KMS-11 (cell line): ENCODE results near the gene SOX5.

Source experiments
- H2AFZ ChIP-seq: fragments of 200-600 bp; sonication (generic); 2 replicates; pipeline ENCODE4 v1.6.1; 2016; ENCODE audit warnings: antibody characterized with exemption, mixed run types, low read depth
- H3K27ac ChIP-seq: fragments of 200-600 bp; sonication (generic); 2 replicates; pipeline ENCODE4 v1.6.1; 2016; ENCODE audit warnings: mild to moderate bottlenecking, mixed run types
- H3K27me3 ChIP-seq: fragments of 200-600 bp; sonication (generic); 2 replicates; pipeline ENCODE4 v1.6.1; 2017; ENCODE audit warnings: mild to moderate bottlenecking, low read depth, mixed run types, moderate library complexity; ENCODE audit not compliant: insufficient read depth
- H3K36me3 ChIP-seq: fragments of 200-600 bp; sonication (generic); 2 replicates; pipeline ENCODE4 v1.6.1; 2017; ENCODE audit warnings: mild to moderate bottlenecking, mixed run types; ENCODE audit not compliant: insufficient read depth
- H3K4me1 ChIP-seq: fragments of 200-600 bp; sonication (generic); 2 replicates; pipeline ENCODE4 v1.6.1; 2016; ENCODE audit warnings: mild to moderate bottlenecking, low read depth, mixed run types; ENCODE audit not compliant: poor library complexity, severe bottlenecking
- H3K4me2 ChIP-seq: fragments of 200-600 bp; sonication (generic); 2 replicates; pipeline ENCODE4 v1.7.0; 2016; ENCODE audit warnings: mild to moderate bottlenecking, mixed run types
- H3K4me3 ChIP-seq: fragments of 200-600 bp; sonication (generic); IDR thresholded peaks from 2 replicates; pipeline ENCODE4 v1.6.1; 2017; ENCODE audit warnings: low read depth, low read length, mixed read lengths; ENCODE audit not compliant: insufficient read depth
- H3K79me2 ChIP-seq: fragments of 200-600 bp; sonication (generic); 2 replicates; pipeline ENCODE4 v1.6.1; 2016; ENCODE audit warnings: low read depth, mixed run types; ENCODE audit not compliant: insufficient read depth
- H3K9ac ChIP-seq: fragments of 200-600 bp; sonication (generic); 2 replicates; pipeline ENCODE4 v1.6.1; 2016; ENCODE audit warnings: mild to moderate bottlenecking, mixed run types
- H4K20me1 ChIP-seq: fragments of 200-600 bp; sonication (generic); 2 replicates; pipeline ENCODE4 v1.6.1; 2016; ENCODE audit warnings: mild to moderate bottlenecking, mixed run types; ENCODE audit not compliant: insufficient read depth
- TF ChIP-seq, protein P1 (sequence below): fragments of 200-600 bp; sonication (generic); conservative IDR thresholded peaks from 2 replicates; pipeline ENCODE4 v1.6.1; 2017; ENCODE audit warnings: low read depth, mild to moderate bottlenecking, antibody characterized with exemption, low read length, moderate library complexity, mixed read lengths

The SOX5 gene

GRCh38 chr12:23813206-23813605, 136.3 kb downstream of the SOX5 start:
- Histone ChIP-seq H3K4me1 (no peaks in the 10 kb centered on the region), H4K20me1 (no peaks in the 10 kb centered on the region), H3K27ac (no peak overlapping the region), H3K36me3 (no peaks in the 10 kb centered on the region), H2AFZ (no peak overlapping the region), H3K79me2 (no peaks in the 10 kb centered on the region), H3K4me3 (no peak overlapping the region), H3K27me3 (no peaks in the 10 kb centered on the region), H3K4me2 (no peak overlapping the region), H3K9ac (no peak overlapping the region)
- TF ChIP-seq, protein P1, sequence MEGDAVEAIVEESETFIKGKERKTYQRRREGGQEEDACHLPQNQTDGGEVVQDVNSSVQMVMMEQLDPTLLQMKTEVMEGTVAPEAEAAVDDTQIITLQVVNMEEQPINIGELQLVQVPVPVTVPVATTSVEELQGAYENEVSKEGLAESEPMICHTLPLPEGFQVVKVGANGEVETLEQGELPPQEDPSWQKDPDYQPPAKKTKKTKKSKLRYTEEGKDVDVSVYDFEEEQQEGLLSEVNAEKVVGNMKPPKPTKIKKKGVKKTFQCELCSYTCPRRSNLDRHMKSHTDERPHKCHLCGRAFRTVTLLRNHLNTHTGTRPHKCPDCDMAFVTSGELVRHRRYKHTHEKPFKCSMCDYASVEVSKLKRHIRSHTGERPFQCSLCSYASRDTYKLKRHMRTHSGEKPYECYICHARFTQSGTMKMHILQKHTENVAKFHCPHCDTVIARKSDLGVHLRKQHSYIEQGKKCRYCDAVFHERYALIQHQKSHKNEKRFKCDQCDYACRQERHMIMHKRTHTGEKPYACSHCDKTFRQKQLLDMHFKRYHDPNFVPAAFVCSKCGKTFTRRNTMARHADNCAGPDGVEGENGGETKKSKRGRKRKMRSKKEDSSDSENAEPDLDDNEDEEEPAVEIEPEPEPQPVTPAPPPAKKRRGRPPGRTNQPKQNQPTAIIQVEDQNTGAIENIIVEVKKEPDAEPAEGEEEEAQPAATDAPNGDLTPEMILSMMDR = no peak

DNA sequence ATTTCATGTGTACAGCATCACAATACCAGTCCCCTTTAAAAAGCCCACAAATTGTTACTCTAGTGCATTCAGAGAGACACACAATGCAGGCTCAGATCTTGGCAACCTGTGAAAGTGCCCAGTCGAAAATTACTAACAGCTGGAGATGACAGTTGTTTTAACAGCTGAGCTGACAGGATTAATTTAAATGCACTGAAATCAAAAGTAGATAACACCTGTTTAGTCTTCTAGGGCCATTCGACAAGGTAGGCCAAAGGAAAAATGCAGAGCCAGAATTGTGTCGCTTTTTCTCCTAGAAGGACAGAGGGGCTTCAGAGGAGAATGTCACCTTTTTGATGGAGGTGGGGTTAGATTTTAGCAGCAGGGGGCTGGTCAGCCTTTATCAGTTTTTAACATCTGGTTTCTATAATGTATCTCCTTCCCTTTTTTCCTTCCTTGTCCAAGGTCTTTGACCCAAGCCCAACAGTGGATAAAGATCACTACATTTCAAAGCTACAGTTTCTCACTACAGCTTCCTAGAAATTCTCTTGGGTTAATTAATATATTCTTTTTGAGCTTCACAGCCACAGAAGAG, 139.1 kb downstream of the SOX5 start:
- Histone ChIP-seq H3K36me3 (no peaks in the 10 kb centered on the region), H4K20me1 (no peaks in the 10 kb centered on the region), H3K27me3 (no peaks in the 10 kb centered on the region), H2AFZ (no peak overlapping the region), H3K27ac (no peak overlapping the region), H3K4me1 (no peaks in the 10 kb centered on the region), H3K4me3 (no peak overlapping the region), H3K9ac (no peak overlapping the region), H3K4me2 (no peak overlapping the region), H3K79me2 (no peaks in the 10 kb centered on the region)
- TF ChIP-seq, protein P1 = no peak

DNA sequence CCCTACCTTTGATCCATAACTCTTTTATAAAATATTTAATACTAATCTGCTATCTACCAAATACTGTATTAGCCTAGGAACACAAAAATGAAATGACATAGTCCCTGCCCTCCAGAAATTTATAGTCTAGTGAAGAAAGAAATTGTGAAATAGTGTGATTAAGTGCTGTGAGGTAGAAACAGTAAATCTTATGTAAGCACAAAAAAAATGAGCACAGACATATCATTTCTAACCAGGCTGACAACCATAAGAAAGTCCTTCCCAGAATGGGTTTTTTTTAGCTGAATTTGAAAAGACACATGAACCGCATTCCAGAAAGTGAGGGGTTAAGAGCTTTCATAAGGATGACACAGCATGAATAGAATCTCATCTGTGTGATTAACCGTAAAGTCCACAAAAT, 145.9 kb downstream of the SOX5 start:
- no peak overlapping the region for H3K9ac ChIP-seq
- no peak overlapping the region for H3K27ac ChIP-seq
- H3K79me2 ChIP-seq = no peaks in the 10 kb centered on the region
- no peak overlapping the region for H3K4me3 ChIP-seq
- H3K4me2 ChIP-seq = no peak overlapping the region
- no peaks in the 10 kb centered on the region for H3K4me1 ChIP-seq
- H2AFZ ChIP-seq = no peak overlapping the region
- no peaks in the 10 kb centered on the region for H3K36me3 ChIP-seq
- H4K20me1 ChIP-seq = no peaks in the 10 kb centered on the region
- H3K27me3 ChIP-seq = no peaks in the 10 kb centered on the region
- TF ChIP-seq, protein P1 = no peak

DNA sequence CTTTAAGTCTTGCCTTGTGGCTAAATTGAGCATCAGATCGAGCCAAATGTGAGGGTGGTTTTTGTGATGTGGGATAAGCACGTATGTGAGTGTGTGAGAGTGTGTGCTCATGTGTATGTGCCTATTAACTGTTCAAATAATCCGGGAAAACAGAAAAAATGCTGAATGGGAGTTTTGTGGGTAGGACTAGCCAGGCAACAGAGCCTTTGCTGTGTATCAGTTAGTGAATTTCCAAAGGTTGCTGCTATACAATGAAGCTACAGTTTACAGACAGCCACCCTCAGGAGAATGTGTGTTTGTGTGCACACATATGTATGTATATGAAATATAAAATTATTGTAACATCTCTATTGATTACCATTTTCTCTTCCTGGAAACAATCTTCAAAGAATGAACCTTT, 154.0 kb downstream of the SOX5 start:
- no peaks in the 10 kb centered on the region for H3K27me3 ChIP-seq
- H2AFZ ChIP-seq = no peak overlapping the region
- H3K27ac ChIP-seq = no peak overlapping the region
- TF ChIP-seq, protein P1 = no peak
- H4K20me1 ChIP-seq = no peaks in the 10 kb centered on the region
- no peaks in the 10 kb centered on the region for H3K79me2 ChIP-seq
- no peak overlapping the region for H3K4me2 ChIP-seq
- no peak overlapping the region for H3K4me3 ChIP-seq
- H3K9ac ChIP-seq = no peak overlapping the region
- H3K36me3 ChIP-seq = no peaks in the 10 kb centered on the region
- H3K4me1 ChIP-seq = no peaks in the 10 kb centered on the region
